Lower leg skin (tissue), 4 donors: ENCODE data around the gene UPP2. TPM values are rescaled to one million over a fixed set of nuclear protein-coding genes. Genes with fewer than 3 reads are reported as not detected.

Experiments
- DNase-seq, 2 donors: peaks; one replicate each; pipeline ENCODE4 v3.0.0-alpha.2; 2019; ENCODE audit warnings: low spot score in 2 of 2
- H3K4me3 ChIP-seq: fragments of 200-600 bp; sonication (generic); 2 replicates; pipeline ENCODE4 v1.5.1; 2017; ENCODE audit warnings: mild to moderate bottlenecking, low read depth; ENCODE audit not compliant: poor library complexity, severe bottlenecking
- CTCF ChIP-seq, 3 donors: fragments of 450-650 bp; IDR thresholded peaks; one replicate each; pipeline ENCODE4 v1.5.1; 2016; ENCODE audit warnings: antibody characterized with exemption in 3 of 3, mild to moderate bottlenecking in 3 of 3, moderate library complexity in 2 of 3
- POLR2A ChIP-seq, 2 donors: fragments of 450-650 bp; IDR thresholded peaks; one replicate each; pipeline ENCODE4 v1.6.1; 2016 to 2017; ENCODE audit warnings: antibody characterized with exemption in 2 of 2, mild to moderate bottlenecking in 1 of 2, moderate library complexity in 1 of 2
- WGBS, 2 donors: methylation state at CpG; one replicate each; pipeline ENCODE4 v1.1.5; 2018; 5-methylcytosine and 5-hydroxymethylcytosine counted together
- intact Hi-C: fragments of 100-400 bp; cut with DNase I; formaldehyde crosslinking; loops from one replicate; pipeline ENCODE4 v1.15.0; 2023; ENCODE audit warnings: low total_unique reads
- total RNA-seq, 4 donors: library from RNA; depleted of rRNA; stranded (reverse); fragments of >200 nt; gene quantifications; one replicate each; pipeline ENCODE4 v1.1.0, GENCODE V29; 2016

The UPP2 gene
- total RNA-seq, 4 donors from 2014 or later: not detected

- no peak for DNase-seq
- WGBS, 2 donors: 95 to 96% methylated on average over 5 of the region's 5 CpGs
- intact Hi-C loops: no loop called here
- no peak overlapping the region for H3K4me3 ChIP-seq
- TF ChIP-seq POLR2A (IDR thresholded peaks at IDR 0.05): no peak
- no peak for TF ChIP-seq CTCF (IDR thresholded peaks at IDR 0.05)
Measured at GRCh38 chr2:158061763-158062162, 39.9 kb upstream of the UPP2 start.

- no peak for DNase-seq
- no peak overlapping the region for H3K4me3 ChIP-seq
- WGBS, 2 donors: 80 to 92% methylated on average over 3 of the region's 3 CpGs
- TF ChIP-seq POLR2A (IDR thresholded peaks at IDR 0.05) (no peak), CTCF (IDR thresholded peaks at IDR 0.05) (no peak)
- intact Hi-C loops: no loop called here
Measured at GRCh38 chr2:158066046-158066713, 35.5 kb upstream of the UPP2 start.

GRCh38 chr2:158071018-158071417, 30.7 kb upstream of the UPP2 start:
- WGBS, 2 donors: 82 to 93% methylated on average over 5 of the region's 5 CpGs
- DNase-seq: no peak

GRCh38 chr2:158072361-158072760, 29.3 kb upstream of the UPP2 start:
- WGBS, 2 donors: 57 to 90% methylated on average over 1 of the region's 1 CpG
- DNase-seq: no peak
- intact Hi-C loops: no loop called here
- no peak overlapping the region for H3K4me3 ChIP-seq
- no peak for TF ChIP-seq CTCF (IDR thresholded peaks at IDR 0.05)

More at GRCh38 chr2:158071018-158071417, 30.7 kb upstream of the UPP2 start:
- no peak overlapping the region for H3K4me3 ChIP-seq
- no peak for TF ChIP-seq POLR2A (IDR thresholded peaks at IDR 0.05)
- no peak for TF ChIP-seq CTCF (IDR thresholded peaks at IDR 0.05)
- intact Hi-C loops: no loop called here

- DNase-seq: no peak
- intact Hi-C loops: no loop called here
- WGBS, 2 donors: 53 to 59% methylated on average over 3 of the region's 3 CpGs
- no peak overlapping the region for H3K4me3 ChIP-seq
- TF ChIP-seq POLR2A (IDR thresholded peaks at IDR 0.05): no peak
- no peak for TF ChIP-seq CTCF (IDR thresholded peaks at IDR 0.05)
Measured at GRCh38 chr2:158079672-158080071, 22.0 kb upstream of the UPP2 start.

- WGBS, 2 donors: 85% methylated on average over 3 of the region's 3 CpGs
- no peak overlapping the region for H3K4me3 ChIP-seq
- DNase-seq: no peak
- intact Hi-C loops: no loop called here
- no peak for TF ChIP-seq POLR2A (IDR thresholded peaks at IDR 0.05)
- no peak for TF ChIP-seq CTCF (IDR thresholded peaks at IDR 0.05)
Measured at GRCh38 chr2:158088093-158088492, 13.6 kb upstream of the UPP2 start.
